PFSK-1 (cell line): ENCODE data around the gene DDC.

Experiments
- POLR2AphosphoS5 ChIP-seq: IDR thresholded peaks from 2 replicates; pipeline ENCODE4 v1.6.1; 2012; ENCODE audit warnings: low read depth, mild to moderate bottlenecking, control low read depth, low read length, moderate library complexity
- SIN3A ChIP-seq: IDR thresholded peaks from 2 replicates; pipeline ENCODE4 v1.6.1; 2012; ENCODE audit warnings: mild to moderate bottlenecking, low read length, moderate library complexity, borderline replicate concordance; ENCODE audit not compliant: insufficient read depth
- TAF1 ChIP-seq: IDR thresholded peaks from 2 replicates; pipeline ENCODE4 v1.6.1; 2012; ENCODE audit warnings: low read length, control low read depth, borderline replicate concordance; ENCODE audit not compliant: insufficient read depth
- TF ChIP-seq, protein P1 (sequence below), 2 experiments: IDR thresholded peaks; 2 replicates each; pipeline versions ENCODE4 v1.6.1 to v1.8.0; 2011 to 2012; ENCODE audit warnings: low read depth in 2 of 2, low read length in 2 of 2, control low read depth in 1 of 2, inconsistent platforms in 1 of 2, mild to moderate bottlenecking in 1 of 2, moderate library complexity in 1 of 2; ENCODE audit not compliant: insufficient read depth in 1 of 2

DNA sequence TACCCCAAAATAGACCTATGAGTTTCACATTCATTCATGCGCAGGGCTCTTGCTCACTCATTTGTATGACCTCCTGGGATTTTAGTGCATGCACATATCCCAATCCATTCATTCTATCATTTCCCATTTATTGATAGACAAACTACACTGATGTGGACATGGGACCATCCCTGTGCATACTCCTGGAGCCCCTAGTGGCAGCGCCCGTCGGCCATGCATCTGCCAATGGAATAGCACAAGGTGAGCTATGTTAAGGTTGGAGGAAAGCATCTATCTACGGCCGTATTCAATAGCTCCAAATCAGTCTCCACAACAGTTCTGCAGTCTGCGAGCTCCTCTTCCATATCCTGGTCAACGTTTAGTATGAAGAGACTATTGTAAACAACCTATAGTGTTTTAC lies 83.3 kb downstream of the DDC start:
- TF ChIP-seq POLR2AphosphoS5 (no peak), TAF1 (no peak), SIN3A (no peak)
- TF ChIP-seq, protein P1, sequence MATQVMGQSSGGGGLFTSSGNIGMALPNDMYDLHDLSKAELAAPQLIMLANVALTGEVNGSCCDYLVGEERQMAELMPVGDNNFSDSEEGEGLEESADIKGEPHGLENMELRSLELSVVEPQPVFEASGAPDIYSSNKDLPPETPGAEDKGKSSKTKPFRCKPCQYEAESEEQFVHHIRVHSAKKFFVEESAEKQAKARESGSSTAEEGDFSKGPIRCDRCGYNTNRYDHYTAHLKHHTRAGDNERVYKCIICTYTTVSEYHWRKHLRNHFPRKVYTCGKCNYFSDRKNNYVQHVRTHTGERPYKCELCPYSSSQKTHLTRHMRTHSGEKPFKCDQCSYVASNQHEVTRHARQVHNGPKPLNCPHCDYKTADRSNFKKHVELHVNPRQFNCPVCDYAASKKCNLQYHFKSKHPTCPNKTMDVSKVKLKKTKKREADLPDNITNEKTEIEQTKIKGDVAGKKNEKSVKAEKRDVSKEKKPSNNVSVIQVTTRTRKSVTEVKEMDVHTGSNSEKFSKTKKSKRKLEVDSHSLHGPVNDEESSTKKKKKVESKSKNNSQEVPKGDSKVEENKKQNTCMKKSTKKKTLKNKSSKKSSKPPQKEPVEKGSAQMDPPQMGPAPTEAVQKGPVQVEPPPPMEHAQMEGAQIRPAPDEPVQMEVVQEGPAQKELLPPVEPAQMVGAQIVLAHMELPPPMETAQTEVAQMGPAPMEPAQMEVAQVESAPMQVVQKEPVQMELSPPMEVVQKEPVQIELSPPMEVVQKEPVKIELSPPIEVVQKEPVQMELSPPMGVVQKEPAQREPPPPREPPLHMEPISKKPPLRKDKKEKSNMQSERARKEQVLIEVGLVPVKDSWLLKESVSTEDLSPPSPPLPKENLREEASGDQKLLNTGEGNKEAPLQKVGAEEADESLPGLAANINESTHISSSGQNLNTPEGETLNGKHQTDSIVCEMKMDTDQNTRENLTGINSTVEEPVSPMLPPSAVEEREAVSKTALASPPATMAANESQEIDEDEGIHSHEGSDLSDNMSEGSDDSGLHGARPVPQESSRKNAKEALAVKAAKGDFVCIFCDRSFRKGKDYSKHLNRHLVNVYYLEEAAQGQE (IDR thresholded peaks at IDR 0.05; ENCODE audit: insufficient read depth in 1 of 2, low read depth in 2 of 2, low read length in 2 of 2) = no peak
